Hepatocyte (in vitro differentiated cells): ENCODE data around the gene KIF2A.

ENCODE experiments used
- CTCF ChIP-seq: fragments of 200-600 bp; sonication (generic); IDR thresholded peaks from 2 replicates; pipeline ENCODE4 v1.5.1; 2016; ENCODE audit warnings: antibody characterized with exemption, mild to moderate bottlenecking; ENCODE audit not compliant: poor library complexity
- EZH2 ChIP-seq: fragments of 200-600 bp; sonication (generic); IDR thresholded peaks from 2 replicates; pipeline ENCODE4 v1.6.1; 2016; ENCODE audit warnings: antibody characterized with exemption, mild to moderate bottlenecking, borderline replicate concordance

- TF ChIP-seq CTCF (no peak), EZH2 (no peak)
These were observed 19.2 kb upstream of the KIF2A start for GRCh38 chr5:62286834-62287233.
